ENCODE results near the gene SYT14. TPM values are rescaled to one million over a fixed set of nuclear protein-coding genes. Genes with fewer than 3 reads are reported as not detected.

The SYT14 gene
- total RNA-seq, 1 donor from 2014 or later: not detected

DNA sequence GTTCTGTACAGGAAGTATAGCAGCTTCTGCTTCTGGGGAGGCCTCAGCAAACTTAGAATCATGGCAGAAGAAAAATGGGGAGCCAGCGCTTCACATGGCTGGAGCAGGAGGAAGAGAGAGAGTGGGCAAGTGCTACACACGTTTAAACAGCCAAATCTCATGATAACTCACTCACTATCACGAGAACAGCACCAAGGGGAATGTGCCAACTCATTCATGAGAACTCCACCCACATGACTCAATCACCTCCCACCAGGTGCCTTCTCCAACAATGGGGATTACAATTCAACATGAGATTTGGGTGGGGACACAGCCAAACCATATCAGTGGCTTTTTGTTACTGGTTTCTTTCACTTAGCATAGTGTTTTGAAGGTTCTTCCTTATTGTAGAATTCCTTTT, 138.6 kb downstream of the SYT14 start:
- CTCF ChIA-PET: no interaction called here
- DNase-seq: no peak
- H3K36me3 Mint-ChIP-seq (ENCODE audit: low read depth): no peaks in the 10 kb centered on the region

DNA sequence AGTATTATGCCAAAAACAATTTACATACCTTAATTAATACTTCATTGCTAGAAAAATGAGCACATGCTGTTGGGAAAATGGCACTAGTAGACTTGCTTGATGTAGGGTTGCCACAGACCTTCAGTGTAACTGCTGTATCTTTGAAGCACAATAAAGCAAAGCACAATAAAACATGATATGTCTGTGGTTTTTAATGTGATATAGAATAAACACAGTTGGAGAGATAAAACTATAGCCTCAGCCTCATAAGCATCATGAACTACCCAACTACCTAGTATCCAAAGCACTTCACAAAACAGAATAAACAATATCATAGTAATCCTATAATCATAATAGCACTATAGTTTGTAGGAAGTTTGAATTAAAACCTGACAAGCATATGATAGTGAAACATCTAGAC, 143.5 kb downstream of the SYT14 start:
- no peak overlapping the region for H3K27ac Mint-ChIP-seq
- TF ChIP-seq, protein P1, sequence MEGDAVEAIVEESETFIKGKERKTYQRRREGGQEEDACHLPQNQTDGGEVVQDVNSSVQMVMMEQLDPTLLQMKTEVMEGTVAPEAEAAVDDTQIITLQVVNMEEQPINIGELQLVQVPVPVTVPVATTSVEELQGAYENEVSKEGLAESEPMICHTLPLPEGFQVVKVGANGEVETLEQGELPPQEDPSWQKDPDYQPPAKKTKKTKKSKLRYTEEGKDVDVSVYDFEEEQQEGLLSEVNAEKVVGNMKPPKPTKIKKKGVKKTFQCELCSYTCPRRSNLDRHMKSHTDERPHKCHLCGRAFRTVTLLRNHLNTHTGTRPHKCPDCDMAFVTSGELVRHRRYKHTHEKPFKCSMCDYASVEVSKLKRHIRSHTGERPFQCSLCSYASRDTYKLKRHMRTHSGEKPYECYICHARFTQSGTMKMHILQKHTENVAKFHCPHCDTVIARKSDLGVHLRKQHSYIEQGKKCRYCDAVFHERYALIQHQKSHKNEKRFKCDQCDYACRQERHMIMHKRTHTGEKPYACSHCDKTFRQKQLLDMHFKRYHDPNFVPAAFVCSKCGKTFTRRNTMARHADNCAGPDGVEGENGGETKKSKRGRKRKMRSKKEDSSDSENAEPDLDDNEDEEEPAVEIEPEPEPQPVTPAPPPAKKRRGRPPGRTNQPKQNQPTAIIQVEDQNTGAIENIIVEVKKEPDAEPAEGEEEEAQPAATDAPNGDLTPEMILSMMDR (IDR thresholded peaks at IDR 0.05): no peak
- H3K4me3 Mint-ChIP-seq: no peak overlapping the region
- peaks cover under 1% of the 10 kb centered on the region for H3K27me3 Mint-ChIP-seq
- intact Hi-C loops (cut with micrococcal nuclease): no loop called here
- no peaks in the 10 kb centered on the region for H3K4me1 Mint-ChIP-seq
- no peaks in the 10 kb centered on the region for H3K9me3 Mint-ChIP-seq
- ChIA-PET POLR2A (no interaction called here), CTCF (no interaction called here)
- no peaks in the 10 kb centered on the region for H3K36me3 Mint-ChIP-seq (ENCODE audit: low read depth)
- no peak for ATAC-seq (ENCODE audit: low read depth)
- DNase-seq: no peak

More for the DNA sequence above, 138.6 kb downstream of the SYT14 start:
- POLR2A ChIA-PET: no interaction called here
- Mint-ChIP-seq H3K27me3 (peaks cover 2% of the 10 kb centered on the region), H3K27ac (no peak overlapping the region), H3K4me1 (no peaks in the 10 kb centered on the region), H3K9me3 (no peaks in the 10 kb centered on the region), H3K4me3 (no peak overlapping the region)
- no peak for ATAC-seq (ENCODE audit: low read depth)
- intact Hi-C loops (cut with micrococcal nuclease): no loop called here
- TF ChIP-seq, protein P1 (IDR thresholded peaks at IDR 0.05): no peak

DNA sequence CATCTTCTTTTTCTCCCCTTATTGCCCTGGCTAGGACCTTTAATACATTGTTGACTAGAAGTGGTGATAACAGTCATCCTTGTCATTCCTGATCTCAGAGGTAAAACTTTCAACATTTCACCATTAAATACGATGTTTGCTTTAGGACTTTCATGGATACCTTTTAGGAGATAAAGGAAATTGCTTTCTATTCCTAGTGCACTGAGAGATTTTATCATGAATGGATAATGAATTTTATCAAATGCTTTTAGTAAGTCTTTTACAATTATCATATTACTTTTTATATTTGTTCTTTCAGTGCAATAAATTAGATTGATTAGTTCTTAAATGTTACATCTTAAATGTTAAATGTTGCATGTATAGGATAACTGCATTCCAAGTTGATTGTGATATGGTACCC, 147.3 kb downstream of the SYT14 start:
- ATAC-seq (ENCODE audit: low read depth): no peak
- POLR2A ChIA-PET: no interaction called here

DNA sequence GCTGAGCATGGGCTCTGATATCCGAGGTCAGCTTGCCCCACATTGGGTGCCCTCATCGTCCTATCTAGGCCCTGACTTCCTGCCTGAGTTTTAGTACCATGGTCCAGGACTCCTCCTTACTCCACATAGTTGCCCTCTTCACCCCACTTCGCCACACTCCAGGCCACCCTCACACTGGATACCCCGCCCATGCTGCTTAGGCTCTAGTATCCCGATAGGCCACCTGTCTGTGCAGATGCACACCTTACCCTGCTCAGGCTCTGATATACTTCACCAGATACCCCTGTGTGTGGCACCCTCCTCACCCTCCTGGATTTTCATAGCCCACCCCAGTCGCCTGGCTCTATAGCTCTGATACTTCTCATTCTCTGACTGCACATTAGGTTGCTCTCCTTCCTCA, 149.0 kb downstream of the SYT14 start:
- no peaks in the 10 kb centered on the region for H3K27me3 Mint-ChIP-seq
- TF ChIP-seq, protein P1 (IDR thresholded peaks at IDR 0.05): no peak
- peaks cover 2% of the 10 kb centered on the region for H3K9me3 Mint-ChIP-seq
- intact Hi-C loops (cut with micrococcal nuclease): no loop called here
- ChIA-PET POLR2A (no interaction called here), CTCF (no interaction called here)
- H3K36me3 Mint-ChIP-seq (ENCODE audit: low read depth): no peaks in the 10 kb centered on the region
- ATAC-seq (ENCODE audit: low read depth) (no peak), DNase-seq (no peak)
- H3K4me1 Mint-ChIP-seq: no peaks in the 10 kb centered on the region
- H3K27ac Mint-ChIP-seq: no peak overlapping the region
- no peak overlapping the region for H3K4me3 Mint-ChIP-seq

More for the DNA sequence above, 147.3 kb downstream of the SYT14 start:
- intact Hi-C loops (cut with micrococcal nuclease): no loop called here
- DNase-seq: no peak
- H3K27ac Mint-ChIP-seq: no peak overlapping the region
- no peak overlapping the region for H3K4me3 Mint-ChIP-seq
- peaks cover 2% of the 10 kb centered on the region for H3K9me3 Mint-ChIP-seq
- CTCF ChIA-PET: no interaction called here
- no peaks in the 10 kb centered on the region for H3K36me3 Mint-ChIP-seq (ENCODE audit: low read depth)
- TF ChIP-seq, protein P1 (IDR thresholded peaks at IDR 0.05): no peak
- H3K4me1 Mint-ChIP-seq: no peaks in the 10 kb centered on the region
- H3K27me3 Mint-ChIP-seq: no peaks in the 10 kb centered on the region

DNA sequence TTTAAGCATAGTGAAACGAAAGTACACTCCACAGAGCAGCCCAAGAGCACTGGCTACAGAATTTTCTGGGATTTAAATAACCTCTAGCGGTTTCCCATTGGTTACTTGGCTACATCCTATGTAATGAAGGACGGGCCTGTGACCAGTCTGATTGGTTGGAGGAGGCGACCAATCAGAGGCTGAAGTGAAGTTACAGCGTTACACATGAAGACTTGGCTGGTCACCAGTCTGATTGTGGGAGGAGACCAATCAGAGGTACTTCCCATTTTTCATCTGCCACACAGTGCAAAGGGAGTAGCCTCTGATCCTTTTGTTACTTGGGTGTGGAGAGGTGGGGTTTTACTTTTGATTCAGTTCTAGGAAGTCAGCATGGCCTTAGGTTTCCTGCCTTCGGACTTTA, 151.8 kb downstream of the SYT14 start:
- CTCF ChIA-PET: no interaction called here
- Mint-ChIP-seq H3K27me3 (no peaks in the 10 kb centered on the region), H3K27ac (no peak overlapping the region), H3K4me1 (no peaks in the 10 kb centered on the region), H3K4me3 (no peak overlapping the region), H3K9me3 (peaks cover 2% of the 10 kb centered on the region), H3K36me3 (ENCODE audit: low read depth) (no peaks in the 10 kb centered on the region)
- DNase-seq: no peak
- TF ChIP-seq, protein P1 (IDR thresholded peaks at IDR 0.05): no peak
- intact Hi-C loops (cut with micrococcal nuclease): no loop called here
- POLR2A ChIA-PET: no interaction called here
- ATAC-seq (ENCODE audit: low read depth): no peak
